Mononuclear cell (primary cell): ENCODE data around the gene R3HDM2. TPM values are rescaled to one million over a fixed set of nuclear protein-coding genes. Genes with fewer than 3 reads are reported as not detected.

Source experiments
- H3K27me3 ChIP-seq: 2 replicates; pipeline ENCODE4 v1.6.0; 2011; ENCODE audit warnings: low read length, control low read depth; ENCODE audit not compliant: insufficient read depth
- H3K4me1 ChIP-seq: 2 replicates; pipeline ENCODE4 v1.5.1; 2011; ENCODE audit warnings: mild to moderate bottlenecking, low read length, control low read depth; ENCODE audit not compliant: insufficient read depth
- H3K4me3 ChIP-seq: 2 replicates; pipeline ENCODE4 v1.5.1; 2011; ENCODE audit warnings: mild to moderate bottlenecking, low read length, moderate library complexity
- H3K9me3 ChIP-seq: 2 replicates; pipeline ENCODE4 v1.5.1; 2011; ENCODE audit warnings: low read depth, mild to moderate bottlenecking, control low read depth, low read length
- total RNA-seq: library from RNA; depleted of rRNA; stranded (reverse); fragments of >200 nt; gene quantifications from one replicate; pipeline ENCODE4 v1.2.3, GENCODE V29; 2012

The R3HDM2 gene
- total RNA-seq, 1 donor, result 31.3 TPM

GRCh38 chr12:57221169-57221917, 209.5 kb downstream of the R3HDM2 start:
- Histone ChIP-seq H3K4me1 (peaks cover 43% of the 10 kb centered on the region), H3K27me3 (peaks cover 91% of the 10 kb centered on the region), H3K4me3 (no peak overlapping the region), H3K9me3 (no peaks in the 10 kb centered on the region)

GRCh38 chr12:57220770-57221168, 210.1 kb downstream of the R3HDM2 start:
- no peak overlapping the region for H3K4me3 ChIP-seq
- H3K27me3 ChIP-seq, result peaks cover 91% of the 10 kb centered on the region
- H3K4me1 ChIP-seq, result peaks cover 45% of the 10 kb centered on the region
- H3K9me3 ChIP-seq, result no peaks in the 10 kb centered on the region

- peaks cover 45% of the 10 kb centered on the region for H3K4me1 ChIP-seq
- H3K9me3 ChIP-seq, result no peaks in the 10 kb centered on the region
- H3K4me3 ChIP-seq, result no peak overlapping the region
- H3K27me3 ChIP-seq, result peaks cover 91% of the 10 kb centered on the region
Observed at GRCh38 chr12:57219993-57220754, 210.7 kb downstream of the R3HDM2 start.

GRCh38 chr12:57219205-57219992, 211.4 kb downstream of the R3HDM2 start:
- no peak overlapping the region for H3K4me3 ChIP-seq
- no peaks in the 10 kb centered on the region for H3K9me3 ChIP-seq
- peaks cover 44% of the 10 kb centered on the region for H3K4me1 ChIP-seq
- peaks cover 91% of the 10 kb centered on the region for H3K27me3 ChIP-seq

GRCh38 chr12:57218030-57218853, 212.6 kb downstream of the R3HDM2 start:
- H3K27me3 ChIP-seq, result peaks cover 91% of the 10 kb centered on the region

GRCh38 chr12:57216921-57217879, 213.6 kb downstream of the R3HDM2 start:
- H3K9me3 ChIP-seq, result no peaks in the 10 kb centered on the region
- H3K27me3 ChIP-seq, result peaks cover 80% of the 10 kb centered on the region
- no peak overlapping the region for H3K4me3 ChIP-seq
- H3K4me1 ChIP-seq, result peaks cover 47% of the 10 kb centered on the region

More at GRCh38 chr12:57218030-57218853, 212.6 kb downstream of the R3HDM2 start:
- Histone ChIP-seq H3K4me3 (no peak overlapping the region), H3K9me3 (no peaks in the 10 kb centered on the region), H3K4me1 (peaks cover 51% of the 10 kb centered on the region)

GRCh38 chr12:57216014-57216911, 214.6 kb downstream of the R3HDM2 start, which contains the start of gene NXPH4:
TSS of gene NXPH4 (plus strand) at chr12:57216794. CDS start at chr12:57216970, 176 bp downstream.
- H3K9me3 ChIP-seq, result no peaks in the 10 kb centered on the region
- peaks cover 47% of the 10 kb centered on the region for H3K4me1 ChIP-seq
- no peak within 1 kb of the TSS for H3K4me3 ChIP-seq
- peaks cover 71% of the 10 kb centered on the region for H3K27me3 ChIP-seq

- no peak overlapping the region for H3K4me3 ChIP-seq
- peaks cover 65% of the 10 kb centered on the region for H3K27me3 ChIP-seq
- H3K9me3 ChIP-seq, result no peaks in the 10 kb centered on the region
- H3K4me1 ChIP-seq, result peaks cover 47% of the 10 kb centered on the region
Observed at GRCh38 chr12:57215668-57216013, 215.2 kb downstream of the R3HDM2 start.

GRCh38 chr12:57215065-57215464, 215.8 kb downstream of the R3HDM2 start:
- Histone ChIP-seq H3K4me3 (no peak overlapping the region), H3K9me3 (no peaks in the 10 kb centered on the region), H3K4me1 (peaks cover 47% of the 10 kb centered on the region), H3K27me3 (peaks cover 63% of the 10 kb centered on the region)

GRCh38 chr12:57214398-57214781, 216.5 kb downstream of the R3HDM2 start:
- Histone ChIP-seq H3K4me3 (no peak overlapping the region), H3K27me3 (peaks cover 57% of the 10 kb centered on the region), H3K4me1 (peaks cover 47% of the 10 kb centered on the region), H3K9me3 (no peaks in the 10 kb centered on the region)

- Histone ChIP-seq H3K4me1 (peaks cover 47% of the 10 kb centered on the region), H3K27me3 (peaks cover 52% of the 10 kb centered on the region), H3K4me3 (no peak overlapping the region)
Observed at GRCh38 chr12:57213763-57214397, 217.0 kb downstream of the R3HDM2 start.

GRCh38 chr12:57213058-57213715, 217.7 kb downstream of the R3HDM2 start:
- Histone ChIP-seq H3K9me3 (no peaks in the 10 kb centered on the region), H3K4me1 (peaks cover 47% of the 10 kb centered on the region), H3K4me3 (no peak overlapping the region), H3K27me3 (peaks cover 45% of the 10 kb centered on the region)

More at GRCh38 chr12:57213763-57214397, 217.0 kb downstream of the R3HDM2 start:
- H3K9me3 ChIP-seq, result no peaks in the 10 kb centered on the region
